ENCODE results near the gene USHBP1. TPM values are rescaled to one million over a fixed set of nuclear protein-coding genes. Genes with fewer than 3 reads are reported as not detected.
A peak's percentile ranks its signal among the peaks of the same experiment; 100 is the strongest.

Gene USHBP1
- total RNA-seq, 2 donors from 2014 or later, result 4.3 to 6.6 TPM

- H3K27me3 ChIP-seq, result no peaks in the 10 kb centered on the region
- peak overlapping the region; percentile 91 to 96 for H3K27ac ChIP-seq
- no peaks in the 10 kb centered on the region for H3K9me3 ChIP-seq
- no peak for DNase-seq (ENCODE audit: low spot score)
- no peak for TF ChIP-seq CTCF (IDR thresholded peaks at IDR 0.05)
- no peaks in the 10 kb centered on the region for H3K36me3 ChIP-seq
- H3K4me1 ChIP-seq, result peaks cover 0 to 59% of the 10 kb centered on the region in 2 donors
- peak overlapping the region in 1 of 2 donors; percentile 55 for H3K4me3 ChIP-seq
Measured at GRCh38 chr19:17304386-17305215, 40.1 kb upstream of the USHBP1 start.

- no peak for DNase-seq (ENCODE audit: low spot score)
- Histone ChIP-seq H3K9me3 (no peaks in the 10 kb centered on the region), H3K4me3 (peak overlapping the region in 1 of 2 donors; percentile 78), H3K27me3 (no peaks in the 10 kb centered on the region), H3K4me1 (peaks cover 0 to 57% of the 10 kb centered on the region in 2 donors), H3K27ac (peak overlapping the region; percentile 91 to 96), H3K36me3 (no peaks in the 10 kb centered on the region)
- no peak for TF ChIP-seq CTCF (IDR thresholded peaks at IDR 0.05)
Measured at GRCh38 chr19:17303940-17304267, 39.4 kb upstream of the USHBP1 start.

- no peaks in the 10 kb centered on the region for H3K27me3 ChIP-seq
- DNase-seq (ENCODE audit: low spot score), result peak; percentile 98
- peaks cover 2% of the 10 kb centered on the region for H3K36me3 ChIP-seq
- no peaks in the 10 kb centered on the region for H3K9me3 ChIP-seq
- peak within 1 kb of the TSS; percentile 91 to 96 for H3K27ac ChIP-seq
- peaks cover 0 to 55% of the 10 kb centered on the region in 2 donors for H3K4me1 ChIP-seq
- peak within 1 kb of the TSS; percentile 55 to 78 for H3K4me3 ChIP-seq
- TF ChIP-seq CTCF (IDR thresholded peaks at IDR 0.05), result peak; percentile 67 to 69
Measured at GRCh38 chr19:17303167-17303939, 38.8 kb upstream of the USHBP1 start, which contains the start of gene ABHD8. ABHD8 (minus strand) TSS chr19:17303425; CDS start chr19:17301616, 1,809 bp downstream.

DNA sequence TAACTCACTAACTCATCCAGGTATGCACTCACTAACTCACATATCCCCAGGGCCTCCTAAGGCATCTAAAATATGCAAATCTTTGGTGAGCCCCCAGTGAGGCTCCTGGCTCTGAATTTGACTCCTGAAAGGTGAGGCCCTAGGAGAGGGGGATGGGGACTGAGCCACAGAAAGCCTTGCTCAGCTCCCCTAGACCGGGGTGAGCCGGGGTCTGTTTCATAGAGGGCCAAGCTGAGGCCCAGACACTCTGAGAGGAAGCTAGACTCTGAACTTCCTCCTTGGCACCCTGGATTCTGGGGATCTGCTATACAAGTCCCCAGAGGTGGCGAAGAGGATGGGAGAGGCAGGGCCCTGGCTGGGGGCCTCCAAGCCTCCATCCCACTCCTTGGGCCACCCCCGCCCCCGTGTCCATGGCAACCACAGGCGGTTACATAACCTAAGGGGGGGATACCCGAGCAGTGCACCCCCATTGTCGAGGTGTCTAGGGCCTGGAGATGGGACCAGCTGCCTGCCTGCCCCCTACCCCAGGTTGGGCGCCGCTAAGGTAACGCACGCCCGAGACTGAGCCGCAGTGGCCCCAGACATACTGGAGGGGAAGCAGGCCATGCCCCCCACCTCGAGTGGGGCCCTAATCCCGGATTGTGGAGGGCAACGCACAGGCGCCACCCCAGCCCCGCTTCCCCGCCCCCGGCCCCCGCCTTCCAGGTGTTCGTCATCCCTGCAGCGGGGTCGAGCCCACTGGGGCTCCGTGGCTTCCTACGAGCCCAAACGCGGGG, 38.0 kb upstream of the USHBP1 start:
- no peak for TF ChIP-seq CTCF (IDR thresholded peaks at IDR 0.05)
- peaks cover 0 to 50% of the 10 kb centered on the region in 2 donors for H3K4me1 ChIP-seq

DNA sequence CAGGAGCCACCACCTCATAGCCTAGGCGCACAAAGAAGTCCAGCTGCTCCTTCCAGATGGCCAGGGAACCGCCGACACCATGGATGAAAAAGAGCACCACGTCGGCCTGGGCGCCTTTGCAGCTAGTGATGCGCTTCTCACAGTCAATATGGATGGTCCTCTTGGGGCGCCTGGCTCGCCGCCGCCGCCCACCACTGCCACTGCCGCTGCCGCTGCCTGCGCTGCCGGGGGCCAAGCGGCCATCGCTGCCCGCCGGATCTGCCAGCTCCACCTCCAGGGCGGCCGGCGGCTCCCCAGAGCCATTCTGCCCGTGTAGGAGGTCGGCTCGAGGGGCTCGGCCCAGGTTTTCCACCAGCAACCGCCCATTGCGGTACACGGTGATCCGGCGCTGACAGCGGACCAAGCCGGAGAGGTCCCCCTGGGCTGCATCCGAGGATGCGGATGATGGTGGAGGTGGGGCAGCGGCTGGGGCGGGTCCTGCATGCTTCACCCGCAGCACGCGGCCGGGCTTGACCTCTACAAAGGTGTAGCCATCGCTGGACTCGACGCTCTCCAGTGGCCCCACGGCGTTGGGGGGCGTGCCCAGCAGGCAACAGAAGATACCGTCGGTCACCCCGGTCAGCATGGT, 36.6 kb upstream of the USHBP1 start:
- Histone ChIP-seq H3K9me3 (no peaks in the 10 kb centered on the region), H3K27ac (no peak overlapping the region), H3K4me3 (no peak overlapping the region), H3K27me3 (no peaks in the 10 kb centered on the region), H3K36me3 (peaks cover 6% of the 10 kb centered on the region), H3K4me1 (peaks cover 0 to 36% of the 10 kb centered on the region in 2 donors)
- no peak for DNase-seq (ENCODE audit: low spot score)
- no peak for TF ChIP-seq CTCF (IDR thresholded peaks at IDR 0.05)

More for the DNA sequence above, 38.0 kb upstream of the USHBP1 start:
- peaks cover 6% of the 10 kb centered on the region for H3K36me3 ChIP-seq
- H3K27me3 ChIP-seq, result no peaks in the 10 kb centered on the region
- no peak for DNase-seq (ENCODE audit: low spot score)
- peak overlapping the region; percentile 55 to 78 for H3K4me3 ChIP-seq
- peak overlapping the region; percentile 91 to 96 for H3K27ac ChIP-seq
- no peaks in the 10 kb centered on the region for H3K9me3 ChIP-seq
